HG03135 (cell line): Measurements from ENCODE around the gene SRRM3.

ENCODE experiments used
- ATAC-seq: cut with Tn5 transposase; IDR thresholded peaks from one replicate; pipeline ENCODE4 v1.9.1; 2021; ENCODE audit warnings: mild to moderate bottlenecking, moderate library complexity; ENCODE audit not compliant: unreplicated experiment

SRRM3 gene

DNA sequence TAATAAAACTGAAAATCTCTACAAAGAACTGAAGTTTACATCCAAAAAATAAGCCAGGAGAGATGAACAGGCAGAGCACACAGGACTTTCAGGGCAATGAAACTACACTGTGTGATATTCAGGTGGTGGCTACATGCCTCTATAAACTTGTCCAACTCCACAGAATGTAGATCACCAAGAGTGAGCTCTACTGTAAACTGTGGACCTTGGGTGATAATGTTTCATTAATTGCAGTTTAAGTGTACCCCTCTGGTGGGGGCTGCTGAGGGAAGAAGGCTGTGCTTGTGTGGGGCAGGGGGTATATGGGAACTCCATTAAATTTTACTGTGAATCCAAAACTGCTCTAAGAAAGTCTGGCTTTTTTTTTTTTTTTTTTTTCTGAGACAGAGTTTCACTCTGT is 134.4 kb downstream of the SRRM3 start:
- ATAC-seq, result no peak
